ENCODE measurements around the gene PRG3.

Gene PRG3

DNA sequence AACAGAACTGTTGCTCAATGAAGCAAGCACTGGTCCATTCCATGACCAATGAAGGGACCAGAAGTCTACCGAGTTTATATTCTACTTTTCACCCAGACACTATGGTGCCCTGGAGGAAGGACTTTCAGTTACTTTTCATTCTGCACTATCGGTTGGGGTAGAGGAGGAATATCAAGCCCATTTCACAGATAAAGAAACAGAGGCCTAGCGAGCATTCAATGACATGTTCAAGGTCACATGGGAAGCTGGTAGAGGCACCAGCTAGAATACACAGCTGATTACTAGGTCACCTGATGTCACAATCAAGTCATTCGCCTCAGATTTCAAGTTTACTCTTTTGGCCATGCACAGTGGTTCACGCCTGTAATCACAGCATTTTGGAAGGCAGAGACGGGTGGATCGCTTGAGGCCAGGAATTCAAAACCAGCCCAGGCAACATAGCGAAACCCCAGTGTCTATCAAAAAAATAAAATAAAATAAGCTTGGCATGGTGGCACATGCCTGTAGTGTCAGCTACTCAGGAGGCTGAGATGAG lies 27.1 kb upstream of the PRG3 start:
- TF ChIP-seq, protein P1, sequence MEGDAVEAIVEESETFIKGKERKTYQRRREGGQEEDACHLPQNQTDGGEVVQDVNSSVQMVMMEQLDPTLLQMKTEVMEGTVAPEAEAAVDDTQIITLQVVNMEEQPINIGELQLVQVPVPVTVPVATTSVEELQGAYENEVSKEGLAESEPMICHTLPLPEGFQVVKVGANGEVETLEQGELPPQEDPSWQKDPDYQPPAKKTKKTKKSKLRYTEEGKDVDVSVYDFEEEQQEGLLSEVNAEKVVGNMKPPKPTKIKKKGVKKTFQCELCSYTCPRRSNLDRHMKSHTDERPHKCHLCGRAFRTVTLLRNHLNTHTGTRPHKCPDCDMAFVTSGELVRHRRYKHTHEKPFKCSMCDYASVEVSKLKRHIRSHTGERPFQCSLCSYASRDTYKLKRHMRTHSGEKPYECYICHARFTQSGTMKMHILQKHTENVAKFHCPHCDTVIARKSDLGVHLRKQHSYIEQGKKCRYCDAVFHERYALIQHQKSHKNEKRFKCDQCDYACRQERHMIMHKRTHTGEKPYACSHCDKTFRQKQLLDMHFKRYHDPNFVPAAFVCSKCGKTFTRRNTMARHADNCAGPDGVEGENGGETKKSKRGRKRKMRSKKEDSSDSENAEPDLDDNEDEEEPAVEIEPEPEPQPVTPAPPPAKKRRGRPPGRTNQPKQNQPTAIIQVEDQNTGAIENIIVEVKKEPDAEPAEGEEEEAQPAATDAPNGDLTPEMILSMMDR (IDR thresholded peaks at IDR 0.05): no peak

DNA sequence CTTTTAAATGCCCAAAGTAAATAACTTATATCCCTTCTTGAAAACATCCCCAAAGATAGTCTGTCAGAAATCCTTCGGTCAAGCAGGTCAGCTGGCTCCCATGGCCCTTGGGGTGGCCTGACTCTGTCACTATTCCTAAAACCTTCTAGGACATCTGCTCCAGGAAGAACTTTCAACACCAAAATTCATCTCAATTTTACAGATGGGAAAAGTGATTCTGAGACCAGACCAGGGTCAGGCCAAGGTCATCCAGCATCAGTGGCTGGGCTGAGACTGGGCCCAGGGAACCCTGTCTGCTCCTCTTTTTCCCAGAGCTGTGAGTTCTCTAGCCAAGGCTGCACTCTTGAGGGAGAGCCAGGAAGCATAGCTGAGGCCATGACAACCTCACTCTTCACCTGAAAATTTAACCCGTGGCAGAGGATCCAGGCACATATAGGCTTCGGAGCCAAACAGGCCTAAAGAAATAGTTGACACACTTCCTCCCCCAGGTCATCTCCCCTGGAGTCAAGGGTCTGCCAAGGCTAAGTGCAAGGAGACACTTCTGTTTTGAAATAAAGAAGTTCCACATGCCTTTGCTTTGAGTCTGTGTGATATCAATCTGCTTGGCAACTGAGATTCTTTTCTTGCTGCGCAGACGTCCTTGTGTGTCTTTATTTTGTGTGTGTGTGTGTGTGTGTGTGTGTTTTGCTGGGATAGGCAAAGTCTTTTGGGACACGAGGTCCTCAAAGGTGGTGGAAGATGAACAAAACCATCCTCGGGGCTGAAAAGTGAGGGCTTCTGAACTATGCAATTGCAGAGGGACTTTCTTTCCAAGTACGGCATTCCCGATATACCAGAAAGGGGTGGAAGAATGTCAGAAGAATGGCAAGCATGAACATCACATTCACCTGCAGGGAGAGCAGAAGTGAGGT lies 26.3 kb upstream of the PRG3 start:
- TF ChIP-seq, protein P1 (IDR thresholded peaks at IDR 0.05): no peak

DNA sequence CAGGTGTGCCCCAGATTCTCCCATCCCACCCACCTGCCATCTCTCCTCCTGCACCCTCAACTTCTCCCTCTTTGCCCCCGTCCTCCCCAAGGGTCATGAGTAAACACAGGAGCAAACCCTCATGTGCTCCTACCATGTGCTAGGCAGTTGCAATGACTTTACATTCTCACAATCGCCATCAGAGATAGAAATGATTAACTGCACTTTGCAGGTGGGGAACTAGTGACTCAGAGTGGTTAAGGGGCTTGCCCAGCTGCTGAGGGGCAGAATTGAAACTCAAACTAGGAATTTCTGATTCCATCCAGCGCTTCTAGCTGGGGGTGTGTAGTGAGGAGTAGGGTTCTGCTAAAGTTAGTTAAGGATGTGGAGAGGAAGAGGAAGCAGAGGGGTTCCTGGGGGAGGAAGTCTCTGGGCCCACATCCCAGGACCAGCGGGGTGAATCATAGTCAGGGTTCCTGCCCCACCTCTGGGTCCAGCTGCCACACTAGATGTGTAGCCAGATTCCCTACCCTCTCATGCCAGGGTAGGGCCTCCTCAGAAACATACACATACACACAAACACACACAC lies 25.5 kb upstream of the PRG3 start:
- TF ChIP-seq, protein P1 (IDR thresholded peaks at IDR 0.05): no peak

DNA sequence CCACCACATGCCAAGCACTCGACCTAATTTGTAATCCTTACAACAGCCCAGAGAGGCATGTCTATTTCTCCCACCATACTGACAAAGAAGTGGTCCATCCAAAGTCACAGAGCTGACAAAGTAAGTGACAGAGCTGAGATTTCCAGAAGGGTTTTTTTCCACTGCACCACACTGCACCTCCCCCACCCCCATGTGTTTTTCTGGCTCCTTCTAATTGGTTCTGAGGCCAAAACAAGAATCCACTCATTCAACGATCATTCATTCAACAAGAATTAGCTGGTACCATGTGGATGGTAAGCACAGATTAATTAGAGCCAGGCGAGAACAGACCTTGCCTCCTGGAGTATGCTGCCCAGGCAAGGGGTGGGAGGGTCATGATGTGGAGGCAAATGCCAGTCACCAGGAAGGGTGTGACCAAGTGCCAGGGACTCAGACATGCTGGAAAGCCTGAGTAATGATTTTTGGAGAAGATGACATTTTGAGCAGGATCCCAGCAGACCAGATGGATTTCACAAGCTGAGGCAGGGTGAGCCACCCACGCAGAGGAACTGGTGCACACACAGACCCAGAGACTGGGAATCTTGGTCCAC lies 24.4 kb upstream of the PRG3 start:
- TF ChIP-seq, protein P1 (IDR thresholded peaks at IDR 0.05): no peak

DNA sequence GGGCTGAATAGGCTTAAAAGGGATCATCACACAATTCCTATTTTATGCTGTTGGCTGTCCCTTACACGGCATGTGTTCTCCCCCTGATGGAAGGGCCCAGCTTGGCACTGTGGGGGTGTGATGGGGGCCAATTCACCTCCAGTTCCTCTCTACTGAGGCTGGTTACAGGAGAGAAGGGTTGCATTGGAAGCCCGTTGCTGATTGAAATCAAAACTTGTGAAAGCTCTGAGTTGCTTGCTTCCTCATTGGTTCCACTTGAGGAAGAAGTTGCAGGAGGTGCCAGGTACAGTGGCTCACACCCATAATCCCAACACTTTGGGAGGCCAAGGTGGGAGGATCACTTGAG lies 22.8 kb upstream of the PRG3 start:
- TF ChIP-seq, protein P1 (IDR thresholded peaks at IDR 0.05): no peak

DNA sequence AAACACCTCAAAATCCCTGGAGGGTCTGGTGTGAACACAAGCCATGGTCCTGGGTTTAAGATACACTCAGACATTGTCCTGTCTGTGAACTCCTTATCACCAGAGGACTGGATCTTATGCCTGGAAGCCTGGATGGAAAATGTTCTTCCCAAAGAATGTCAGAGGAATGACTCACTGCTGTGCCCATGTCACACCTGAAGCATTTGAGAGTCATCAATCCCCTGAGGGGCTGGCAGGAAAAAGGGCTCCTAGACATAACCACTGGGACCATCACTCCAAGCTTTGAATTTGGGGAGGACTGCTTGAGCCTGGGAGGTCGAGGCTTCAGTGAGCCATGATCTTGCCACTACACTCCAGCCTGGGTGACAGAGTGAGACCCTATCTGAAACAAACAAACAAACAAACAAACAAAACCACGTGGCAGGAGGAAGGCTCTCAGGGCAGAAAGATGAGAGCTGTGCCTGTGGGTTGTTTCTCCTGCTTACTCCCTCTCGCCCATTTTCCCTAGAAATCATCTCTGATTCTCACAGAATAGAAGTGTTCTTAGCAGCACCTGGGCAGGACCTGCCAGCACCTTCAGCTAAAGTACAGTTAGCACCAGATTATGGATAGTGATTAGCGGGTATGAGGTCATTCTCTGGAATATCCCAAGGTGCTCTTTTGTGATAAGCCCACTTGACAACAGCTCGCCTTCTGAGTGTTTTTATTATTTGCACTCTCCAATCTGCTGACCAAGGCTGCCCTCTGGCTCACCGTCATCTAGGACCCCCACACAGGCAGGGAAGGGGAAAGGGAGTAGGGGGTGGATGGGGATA lies 21.4 kb upstream of the PRG3 start:
- TF ChIP-seq, protein P1 (IDR thresholded peaks at IDR 0.05): no peak

DNA sequence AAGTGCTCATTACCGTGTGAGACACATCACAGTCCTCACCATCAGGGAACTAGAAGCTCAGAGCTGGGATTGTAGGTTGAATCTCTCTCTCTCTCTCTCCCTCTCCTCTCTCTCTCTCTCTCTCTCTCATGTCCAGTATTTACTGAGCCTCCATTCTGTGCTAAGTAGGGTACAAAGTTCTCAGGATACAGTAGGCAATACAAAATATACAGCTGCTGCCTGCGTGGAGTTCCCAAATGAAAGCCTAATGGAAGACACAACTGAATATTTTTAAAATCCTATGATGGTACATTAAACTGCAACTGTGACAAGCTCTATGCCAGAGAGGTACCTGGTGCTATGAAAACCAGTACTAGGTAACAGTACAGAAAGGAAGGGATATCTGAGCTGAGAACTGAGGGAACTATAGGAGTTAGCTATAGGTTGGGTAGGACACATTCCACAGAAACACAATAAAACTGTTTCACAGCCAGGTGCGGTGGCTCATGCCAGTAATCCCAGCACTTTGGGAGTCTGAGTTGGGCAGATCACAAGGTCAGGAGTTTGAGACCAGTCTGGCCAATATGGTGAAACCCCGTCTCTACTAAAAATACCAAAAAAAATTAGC lies 19.1 kb upstream of the PRG3 start:
- TF ChIP-seq, protein P1 (IDR thresholded peaks at IDR 0.05): no peak

All from LNCAP (cell line).